ENCODE results near the gene TXNDC2.

The TXNDC2 gene

DNA sequence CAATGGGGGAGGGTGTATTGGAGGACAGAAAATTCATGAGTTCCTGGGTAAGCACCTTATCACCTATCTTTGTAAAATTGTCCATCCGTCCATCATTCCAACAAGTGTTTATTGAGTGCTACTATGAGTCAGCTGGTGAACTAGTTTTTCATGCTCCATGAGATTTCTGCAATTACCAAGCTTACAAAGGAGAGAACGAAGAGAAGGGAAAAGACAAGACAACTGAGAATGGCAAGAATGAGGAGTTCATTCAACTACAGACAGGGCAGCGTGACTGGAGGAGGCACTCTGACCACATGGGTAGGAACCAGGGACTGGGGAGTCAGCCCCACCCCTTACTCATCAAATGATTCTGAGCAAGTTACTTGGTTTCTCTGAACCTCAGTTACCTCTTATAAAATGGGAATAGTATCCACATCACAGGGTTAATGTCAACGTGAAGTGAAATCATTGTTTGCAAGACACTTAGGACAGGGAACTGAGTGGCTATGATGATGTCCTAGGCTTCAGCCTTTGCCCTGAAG is 18.6 kb upstream of the TXNDC2 start:
- Histone ChIP-seq H3K27ac (ENCODE audit: low read length) (no peak overlapping the region), H3K27me3 (ENCODE audit: low read depth, low read length) (0 out of 2 replicates have a peak, but pooled peaks cover 3% of the 10 kb centered on the region), H3K4me3 (ENCODE audit: low read length) (no peak overlapping the region), H4K20me1 (ENCODE audit: insufficient read depth, low read length) (no peaks in the 10 kb centered on the region), H3K9ac (ENCODE audit: low read length) (no peak overlapping the region), H3K36me3 (replicated peaks; ENCODE audit: low read depth, low read length) (no peaks in the 10 kb centered on the region), H3K4me1 (ENCODE audit: low read length) (no peaks in the 10 kb centered on the region), H2AFZ (ENCODE audit: low read depth, low read length) (no peak overlapping the region), H3K79me2 (ENCODE audit: low read length) (no peaks in the 10 kb centered on the region), H3K9me3 (ENCODE audit: insufficient read depth, low read length) (no peaks in the 10 kb centered on the region), H3K4me2 (ENCODE audit: low read length) (no peak overlapping the region)
- TF ChIP-seq, protein P1, sequence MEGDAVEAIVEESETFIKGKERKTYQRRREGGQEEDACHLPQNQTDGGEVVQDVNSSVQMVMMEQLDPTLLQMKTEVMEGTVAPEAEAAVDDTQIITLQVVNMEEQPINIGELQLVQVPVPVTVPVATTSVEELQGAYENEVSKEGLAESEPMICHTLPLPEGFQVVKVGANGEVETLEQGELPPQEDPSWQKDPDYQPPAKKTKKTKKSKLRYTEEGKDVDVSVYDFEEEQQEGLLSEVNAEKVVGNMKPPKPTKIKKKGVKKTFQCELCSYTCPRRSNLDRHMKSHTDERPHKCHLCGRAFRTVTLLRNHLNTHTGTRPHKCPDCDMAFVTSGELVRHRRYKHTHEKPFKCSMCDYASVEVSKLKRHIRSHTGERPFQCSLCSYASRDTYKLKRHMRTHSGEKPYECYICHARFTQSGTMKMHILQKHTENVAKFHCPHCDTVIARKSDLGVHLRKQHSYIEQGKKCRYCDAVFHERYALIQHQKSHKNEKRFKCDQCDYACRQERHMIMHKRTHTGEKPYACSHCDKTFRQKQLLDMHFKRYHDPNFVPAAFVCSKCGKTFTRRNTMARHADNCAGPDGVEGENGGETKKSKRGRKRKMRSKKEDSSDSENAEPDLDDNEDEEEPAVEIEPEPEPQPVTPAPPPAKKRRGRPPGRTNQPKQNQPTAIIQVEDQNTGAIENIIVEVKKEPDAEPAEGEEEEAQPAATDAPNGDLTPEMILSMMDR (IDR thresholded peaks at IDR 0.05; ENCODE audit: low read depth, low read length), result no peak
- TF ChIP-seq EZH2phosphoT487 (IDR thresholded peaks at IDR 0.05; ENCODE audit: low read depth), result no peak

DNA sequence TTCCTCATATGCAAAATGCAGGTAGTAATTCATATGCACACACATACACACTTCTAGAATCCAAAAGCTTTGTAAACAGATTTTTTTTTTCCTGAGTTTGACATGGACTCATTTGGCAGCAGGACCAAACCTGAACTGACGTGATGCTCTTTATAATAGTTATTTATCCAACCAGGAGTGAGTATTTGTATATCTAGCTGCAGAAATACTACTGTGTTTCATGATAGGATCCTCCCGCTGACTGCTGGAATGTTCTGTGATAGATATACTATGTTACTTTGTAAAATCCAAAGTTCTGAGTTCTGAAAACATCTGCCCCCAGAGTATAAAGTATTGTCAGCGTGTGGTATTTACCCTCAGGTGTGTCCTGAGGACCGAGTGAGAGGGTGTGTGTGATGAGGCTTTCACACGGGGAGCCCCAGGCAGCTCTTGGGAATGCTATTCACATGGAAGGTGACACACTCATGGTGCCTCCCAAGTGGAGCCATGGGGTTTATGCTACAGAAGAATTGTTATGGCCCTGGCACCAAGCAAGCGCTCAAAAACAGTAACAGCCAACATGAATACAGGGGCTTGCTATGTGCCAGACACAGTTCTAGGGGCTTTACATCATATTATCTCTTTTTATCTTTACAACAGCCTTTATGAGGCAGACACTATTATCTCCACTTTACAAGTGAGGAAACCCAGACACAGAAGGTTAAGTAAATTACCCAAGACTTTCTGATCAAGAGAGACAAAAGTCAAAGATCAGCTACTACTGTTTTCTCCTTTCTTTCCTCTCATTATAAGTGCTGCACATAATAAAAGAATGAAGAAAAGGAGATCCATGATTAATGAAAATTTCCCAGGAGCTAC is 16.7 kb upstream of the TXNDC2 start:
- H3K79me2 ChIP-seq (ENCODE audit: low read length), result no peaks in the 10 kb centered on the region
- H3K27me3 ChIP-seq (ENCODE audit: low read depth, low read length), result 0 out of 2 replicates have a peak, but pooled peaks cover 3% of the 10 kb centered on the region
- H3K9me3 ChIP-seq (ENCODE audit: insufficient read depth, low read length), result no peaks in the 10 kb centered on the region
- H3K36me3 ChIP-seq (replicated peaks; ENCODE audit: low read depth, low read length), result no peaks in the 10 kb centered on the region
- no peaks in the 10 kb centered on the region for H4K20me1 ChIP-seq (ENCODE audit: insufficient read depth, low read length)
- no peaks in the 10 kb centered on the region for H3K4me1 ChIP-seq (ENCODE audit: low read length)
- no peak overlapping the region for H2AFZ ChIP-seq (ENCODE audit: low read depth, low read length)
- H3K9ac ChIP-seq (ENCODE audit: low read length), result no peak overlapping the region
- TF ChIP-seq, protein P1 (IDR thresholded peaks at IDR 0.05; ENCODE audit: low read depth, low read length), result no peak
- no peak for TF ChIP-seq EZH2phosphoT487 (IDR thresholded peaks at IDR 0.05; ENCODE audit: low read depth)
- H3K27ac ChIP-seq (ENCODE audit: low read length), result no peak overlapping the region
- H3K4me2 ChIP-seq (ENCODE audit: low read length), result no peak overlapping the region
- no peak overlapping the region for H3K4me3 ChIP-seq (ENCODE audit: low read length)

DNA sequence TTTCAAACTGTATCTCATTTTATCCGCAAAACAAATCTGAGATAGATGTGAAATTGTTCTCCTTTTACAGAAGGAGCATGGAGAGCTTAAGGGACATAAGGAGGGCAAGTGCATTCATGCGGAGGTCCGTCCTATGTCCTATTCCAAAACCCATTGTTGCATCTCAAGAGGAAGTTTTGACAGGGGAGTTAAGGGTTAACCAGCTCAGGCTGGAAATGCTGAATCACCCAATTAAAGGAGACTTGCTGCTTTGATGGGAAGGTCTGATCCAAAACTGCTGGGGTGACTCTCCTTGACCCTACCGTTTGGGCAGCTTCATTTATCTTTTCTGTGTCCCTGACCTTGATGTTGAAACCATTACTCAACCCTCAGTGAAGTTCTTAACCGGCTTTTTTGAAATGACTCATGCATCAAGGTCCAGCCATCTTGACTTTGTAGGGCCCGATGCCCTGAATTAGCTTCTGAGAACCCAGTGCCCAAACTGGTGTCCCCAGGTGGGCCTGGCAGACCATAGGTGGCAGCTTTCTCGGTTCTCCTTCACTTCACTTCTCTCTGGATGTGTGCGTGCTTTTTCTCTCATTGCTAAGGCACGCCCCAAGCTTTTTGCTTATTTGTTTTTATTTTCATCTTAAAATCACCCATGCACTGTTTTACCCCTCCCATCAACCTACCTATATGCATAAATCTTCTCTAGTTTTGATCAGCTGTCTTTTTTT is 15.9 kb upstream of the TXNDC2 start:
- Histone ChIP-seq H2AFZ (ENCODE audit: low read depth, low read length) (no peak overlapping the region), H3K27ac (ENCODE audit: low read length) (no peak overlapping the region), H4K20me1 (ENCODE audit: insufficient read depth, low read length) (no peaks in the 10 kb centered on the region), H3K4me2 (ENCODE audit: low read length) (no peak overlapping the region), H3K9me3 (ENCODE audit: insufficient read depth, low read length) (no peaks in the 10 kb centered on the region), H3K27me3 (ENCODE audit: low read depth, low read length) (0 out of 2 replicates have a peak, but pooled peaks cover 3% of the 10 kb centered on the region), H3K79me2 (ENCODE audit: low read length) (no peaks in the 10 kb centered on the region), H3K4me3 (ENCODE audit: low read length) (no peak overlapping the region), H3K36me3 (replicated peaks; ENCODE audit: low read depth, low read length) (no peaks in the 10 kb centered on the region), H3K9ac (ENCODE audit: low read length) (no peak overlapping the region), H3K4me1 (ENCODE audit: low read length) (no peaks in the 10 kb centered on the region)
- TF ChIP-seq, protein P1 (IDR thresholded peaks at IDR 0.05; ENCODE audit: low read depth, low read length), result no peak
- TF ChIP-seq EZH2phosphoT487 (IDR thresholded peaks at IDR 0.05; ENCODE audit: low read depth), result no peak
